ENCODE data around the gene TMEM214.

The TMEM214 gene

DNA sequence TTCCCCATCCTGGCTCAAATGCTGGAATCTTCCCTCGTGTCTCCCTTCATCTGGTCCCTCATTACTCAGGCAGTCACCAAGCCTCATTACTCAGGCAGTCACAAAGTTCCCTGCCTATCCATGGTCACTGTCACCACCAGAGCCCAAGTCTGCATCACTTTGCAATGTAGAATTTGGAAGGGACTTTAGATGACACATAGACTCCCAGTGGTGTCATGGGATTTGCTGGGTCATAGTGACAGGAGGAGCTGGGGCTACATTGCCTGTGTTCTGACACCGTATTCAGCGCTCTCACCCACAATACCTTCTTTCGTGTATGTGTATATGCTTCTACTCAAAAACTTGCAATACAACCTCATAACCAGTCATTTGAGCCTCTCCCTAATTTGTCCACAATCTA lies 43.6 kb downstream of the TMEM214 start:
- Histone ChIP-seq H3K27ac (ENCODE audit: insufficient read depth, low read depth, low read length, poor library complexity, severe bottlenecking) (no peak overlapping the region), H3K9me3 (ENCODE audit: control insufficient read depth, low read length) (no peaks in the 10 kb centered on the region), H3K36me3 (ENCODE audit: control insufficient read depth, insufficient read depth, low read length) (no peaks in the 10 kb centered on the region), H3K4me3 (ENCODE audit: insufficient read depth, low read depth, low read length) (no peak overlapping the region), H3K4me1 (ENCODE audit: control insufficient read depth, insufficient read depth, low read length) (peaks cover 26% of the 10 kb centered on the region), H3K27me3 (ENCODE audit: control insufficient read depth, insufficient read depth, low read length, poor library complexity, severe bottlenecking) (no peaks in the 10 kb centered on the region)
- 89 to 92% methylated on average over 4 of the region's 4 CpGs for WGBS, 2 experiments

DNA sequence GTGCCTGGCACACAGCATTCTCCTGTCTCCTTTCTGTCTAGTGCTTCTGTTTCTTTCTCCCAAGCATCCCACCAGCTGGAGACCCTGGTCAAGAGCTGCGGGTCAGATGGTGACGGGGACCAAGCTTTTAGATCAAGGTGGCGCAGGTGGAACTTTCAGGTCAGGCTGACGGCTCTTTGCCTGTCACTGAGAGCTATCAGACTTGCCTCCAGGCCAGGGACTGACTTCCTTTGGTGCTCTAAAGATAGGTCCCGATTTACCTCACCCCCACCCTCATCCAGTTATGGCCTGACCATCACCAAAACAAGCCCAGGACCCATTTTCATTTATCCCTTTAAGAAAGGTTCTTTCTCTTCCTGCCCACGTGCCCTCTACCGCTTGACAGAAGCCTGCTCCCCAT lies 44.5 kb downstream of the TMEM214 start:
- Histone ChIP-seq H3K27ac (ENCODE audit: insufficient read depth, low read depth, low read length, poor library complexity, severe bottlenecking) (no peak overlapping the region), H3K9me3 (ENCODE audit: control insufficient read depth, low read length) (no peaks in the 10 kb centered on the region), H3K4me3 (ENCODE audit: insufficient read depth, low read depth, low read length) (no peak overlapping the region), H3K36me3 (ENCODE audit: control insufficient read depth, insufficient read depth, low read length) (no peaks in the 10 kb centered on the region), H3K27me3 (ENCODE audit: control insufficient read depth, insufficient read depth, low read length, poor library complexity, severe bottlenecking) (no peaks in the 10 kb centered on the region), H3K4me1 (ENCODE audit: control insufficient read depth, insufficient read depth, low read length) (peaks cover 31% of the 10 kb centered on the region)
- WGBS, 2 experiments, result 90 to 91% methylated on average over 7 of the region's 7 CpGs

DNA sequence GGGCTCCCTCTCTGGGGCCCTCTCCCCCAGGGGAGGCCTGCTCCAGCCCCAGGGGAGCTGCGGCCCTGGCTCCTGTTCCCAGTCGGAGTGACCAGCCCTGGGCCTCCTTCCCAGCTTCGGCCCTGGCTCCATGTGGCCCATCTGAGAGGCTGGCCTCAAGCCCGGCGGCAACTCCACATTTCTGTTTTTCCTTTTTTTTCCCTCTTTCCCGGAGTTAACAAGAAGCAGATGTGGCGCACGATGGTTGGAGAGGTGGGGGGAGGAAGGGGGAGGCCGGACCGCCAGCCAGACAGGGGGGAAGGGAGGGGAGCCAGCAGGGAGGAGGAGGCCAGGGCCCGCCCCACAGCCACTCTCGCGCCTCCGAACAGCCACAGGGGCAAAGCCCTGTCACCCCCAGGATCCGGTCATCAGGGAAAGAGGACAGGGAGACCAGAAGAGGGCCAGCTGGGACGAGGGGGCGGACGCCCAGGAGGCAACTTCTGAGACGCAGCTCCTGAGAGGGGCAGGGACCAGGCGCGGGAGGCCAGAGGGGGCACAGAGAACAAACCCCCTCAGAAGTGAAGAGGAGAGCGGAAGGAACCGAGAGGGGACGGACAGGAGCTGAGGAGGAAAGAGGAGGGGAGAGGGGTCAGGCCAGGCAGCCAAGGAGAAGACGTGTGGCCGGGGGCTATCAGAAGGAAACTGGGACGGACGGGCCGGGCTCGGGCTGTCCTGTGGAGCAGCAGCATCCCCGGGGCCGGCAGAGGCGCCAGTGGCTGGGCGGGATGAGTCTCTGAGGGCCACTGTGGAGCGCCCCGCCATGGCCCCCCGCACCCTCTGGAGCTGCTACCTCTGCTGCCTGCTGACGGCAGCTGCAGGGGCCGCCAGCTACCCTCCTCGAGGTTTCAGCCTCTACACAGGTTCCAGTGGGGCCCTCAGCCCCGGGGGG lies 45.8 kb downstream of the TMEM214 start, which contains the start of gene EMILIN1:
EMILIN1 (plus strand) TSS at position 349 of the 928 bp plus-strand sequence; CDS start at position 800, 451 bp downstream.
- no peaks in the 10 kb centered on the region for H3K9me3 ChIP-seq (ENCODE audit: control insufficient read depth, low read length)
- 69 to 71% methylated on average over 40 to 41 of the region's 41 CpGs for WGBS, 2 experiments
- H3K36me3 ChIP-seq (ENCODE audit: control insufficient read depth, insufficient read depth, low read length), result no peaks in the 10 kb centered on the region
- H3K4me3 ChIP-seq (ENCODE audit: insufficient read depth, low read depth, low read length), result no peak within 1 kb of the TSS
- H3K4me1 ChIP-seq (ENCODE audit: control insufficient read depth, insufficient read depth, low read length), result peaks cover 25% of the 10 kb centered on the region
- H3K27ac ChIP-seq (ENCODE audit: insufficient read depth, low read depth, low read length, poor library complexity, severe bottlenecking), result peak within 1 kb of the TSS; percentile 16
- no peaks in the 10 kb centered on the region for H3K27me3 ChIP-seq (ENCODE audit: control insufficient read depth, insufficient read depth, low read length, poor library complexity, severe bottlenecking)

DNA sequence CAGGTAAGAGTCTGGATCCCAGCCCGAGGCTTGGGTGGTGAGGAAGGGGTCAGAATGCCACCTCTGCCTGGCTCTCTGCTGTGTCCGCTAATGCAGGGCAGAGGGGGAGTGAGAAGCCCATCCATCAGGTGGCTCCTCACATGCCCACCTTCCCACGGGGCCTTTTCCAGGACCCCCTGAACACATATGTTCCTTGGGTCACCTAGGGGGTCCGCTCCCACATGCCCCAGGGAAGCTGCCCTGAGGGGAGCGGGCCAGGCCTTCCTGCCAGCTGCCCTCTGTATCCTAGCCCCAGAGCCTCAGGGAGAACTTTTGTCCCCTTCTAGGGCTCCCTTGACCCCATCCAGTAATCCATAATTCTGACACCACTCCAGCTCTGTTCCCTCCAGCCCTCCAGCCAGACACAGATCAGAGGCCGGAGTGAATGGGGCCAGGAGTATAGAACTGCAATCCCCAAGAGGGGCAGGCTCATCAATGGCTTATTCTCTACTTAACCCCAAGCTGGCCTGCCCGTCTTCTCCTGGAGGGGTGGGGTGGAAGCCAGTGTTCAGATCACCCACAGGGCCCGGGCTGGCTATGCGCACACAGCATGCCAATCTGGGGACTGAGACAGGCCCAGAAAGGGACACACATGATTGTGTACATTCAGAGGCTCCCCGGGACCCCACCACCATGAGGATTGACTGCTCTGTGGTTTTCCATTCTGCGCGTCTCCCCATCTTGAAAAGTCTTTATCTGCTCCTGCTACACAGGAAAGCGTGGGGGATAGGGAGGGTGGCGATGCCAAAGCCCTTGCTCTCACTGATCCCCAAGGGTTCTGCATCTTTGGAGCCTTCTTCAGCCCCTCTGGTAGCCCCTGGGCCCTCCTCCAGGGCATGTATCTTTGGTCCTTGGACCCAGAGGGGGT lies 46.7 kb downstream of the TMEM214 start:
- WGBS, 2 experiments, result 94% methylated on average over 14 of the region's 14 CpGs
- H3K36me3 ChIP-seq (ENCODE audit: control insufficient read depth, insufficient read depth, low read length), result no peaks in the 10 kb centered on the region
- no peaks in the 10 kb centered on the region for H3K9me3 ChIP-seq (ENCODE audit: control insufficient read depth, low read length)
- no peak overlapping the region for H3K4me3 ChIP-seq (ENCODE audit: insufficient read depth, low read depth, low read length)
- peak overlapping the region; percentile 16 for H3K27ac ChIP-seq (ENCODE audit: insufficient read depth, low read depth, low read length, poor library complexity, severe bottlenecking)
- no peaks in the 10 kb centered on the region for H3K27me3 ChIP-seq (ENCODE audit: control insufficient read depth, insufficient read depth, low read length, poor library complexity, severe bottlenecking)
- H3K4me1 ChIP-seq (ENCODE audit: control insufficient read depth, insufficient read depth, low read length), result peaks cover 25% of the 10 kb centered on the region

DNA sequence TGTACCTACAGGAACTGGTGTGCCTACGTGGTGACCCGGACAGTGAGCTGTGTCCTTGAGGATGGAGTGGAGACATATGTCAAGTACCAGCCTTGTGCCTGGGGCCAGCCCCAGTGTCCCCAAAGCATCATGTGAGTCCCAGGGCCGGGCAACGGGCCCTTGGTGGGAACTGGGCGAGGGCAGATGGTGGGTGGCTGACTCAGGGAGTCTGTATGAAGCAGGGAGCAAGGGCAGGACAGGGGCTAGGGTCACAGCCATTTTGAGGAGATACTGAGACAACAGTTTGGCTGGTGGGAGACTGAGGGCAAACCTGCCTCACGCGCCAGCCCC lies 47.3 kb downstream of the TMEM214 start:
- Histone ChIP-seq H3K27ac (ENCODE audit: insufficient read depth, low read depth, low read length, poor library complexity, severe bottlenecking) (no peak overlapping the region), H3K4me3 (ENCODE audit: insufficient read depth, low read depth, low read length) (no peak overlapping the region), H3K9me3 (ENCODE audit: control insufficient read depth, low read length) (no peaks in the 10 kb centered on the region), H3K27me3 (ENCODE audit: control insufficient read depth, insufficient read depth, low read length, poor library complexity, severe bottlenecking) (peaks cover 2% of the 10 kb centered on the region), H3K4me1 (ENCODE audit: control insufficient read depth, insufficient read depth, low read length) (peaks cover 25% of the 10 kb centered on the region), H3K36me3 (ENCODE audit: control insufficient read depth, insufficient read depth, low read length) (no peaks in the 10 kb centered on the region)
- WGBS, 2 experiments, result 96% methylated on average over 7 of the region's 7 CpGs

DNA sequence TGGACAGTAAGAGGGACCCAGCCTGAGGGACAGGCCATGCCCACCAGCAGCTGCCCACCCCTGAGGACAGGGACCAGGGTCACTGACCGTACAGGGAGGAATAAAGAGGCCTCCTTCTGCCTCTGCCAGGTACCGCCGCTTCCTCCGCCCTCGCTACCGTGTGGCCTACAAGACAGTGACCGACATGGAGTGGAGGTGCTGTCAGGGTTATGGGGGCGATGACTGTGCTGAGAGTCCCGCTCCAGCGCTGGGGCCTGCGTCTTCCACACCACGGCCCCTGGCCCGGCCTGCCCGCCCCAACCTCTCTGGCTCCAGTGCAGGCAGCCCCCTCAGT lies 47.8 kb downstream of the TMEM214 start:
- Histone ChIP-seq H3K4me3 (ENCODE audit: insufficient read depth, low read depth, low read length) (no peak overlapping the region), H3K36me3 (ENCODE audit: control insufficient read depth, insufficient read depth, low read length) (no peaks in the 10 kb centered on the region), H3K9me3 (ENCODE audit: control insufficient read depth, low read length) (no peaks in the 10 kb centered on the region), H3K27me3 (ENCODE audit: control insufficient read depth, insufficient read depth, low read length, poor library complexity, severe bottlenecking) (peaks cover 7% of the 10 kb centered on the region), H3K27ac (ENCODE audit: insufficient read depth, low read depth, low read length, poor library complexity, severe bottlenecking) (no peak overlapping the region), H3K4me1 (ENCODE audit: control insufficient read depth, insufficient read depth, low read length) (peaks cover 25% of the 10 kb centered on the region)
- WGBS, 2 experiments, result 95 to 96% methylated on average over 14 of the region's 14 CpGs

DNA sequence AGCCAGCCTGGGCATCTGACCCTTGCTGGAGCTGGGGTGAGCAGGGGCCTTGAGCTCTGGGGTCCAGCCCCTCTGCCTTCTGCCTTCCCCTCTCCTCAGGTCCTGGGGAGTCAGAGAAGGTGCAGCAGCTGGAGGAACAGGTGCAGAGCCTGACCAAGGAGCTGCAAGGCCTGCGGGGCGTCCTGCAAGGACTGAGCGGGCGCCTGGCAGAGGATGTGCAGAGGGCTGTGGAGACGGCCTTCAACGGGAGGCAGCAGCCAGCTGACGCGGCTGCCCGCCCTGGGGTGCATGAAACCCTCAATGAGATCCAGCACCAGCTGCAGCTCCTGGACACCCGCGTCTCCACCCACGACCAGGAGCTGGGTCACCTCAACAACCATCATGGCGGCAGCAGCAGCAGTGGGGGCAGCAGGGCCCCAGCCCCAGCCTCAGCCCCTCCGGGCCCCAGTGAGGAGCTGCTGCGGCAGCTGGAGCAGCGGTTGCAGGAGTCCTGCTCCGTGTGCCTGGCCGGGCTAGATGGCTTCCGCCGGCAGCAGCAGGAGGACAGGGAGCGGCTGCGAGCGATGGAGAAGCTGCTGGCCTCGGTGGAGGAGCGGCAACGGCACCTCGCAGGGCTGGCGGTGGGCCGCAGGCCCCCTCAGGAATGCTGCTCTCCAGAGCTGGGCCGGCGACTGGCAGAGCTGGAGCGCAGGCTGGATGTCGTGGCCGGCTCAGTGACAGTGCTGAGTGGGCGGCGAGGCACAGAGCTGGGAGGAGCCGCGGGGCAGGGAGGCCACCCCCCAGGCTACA lies 49.4 kb downstream of the TMEM214 start:
- WGBS, 2 experiments, result 92 to 94% methylated on average over 38 of the region's 38 CpGs
- Histone ChIP-seq H3K4me3 (ENCODE audit: insufficient read depth, low read depth, low read length) (no peak overlapping the region), H3K27me3 (ENCODE audit: control insufficient read depth, insufficient read depth, low read length, poor library complexity, severe bottlenecking) (peaks cover 14% of the 10 kb centered on the region), H3K27ac (ENCODE audit: insufficient read depth, low read depth, low read length, poor library complexity, severe bottlenecking) (no peak overlapping the region), H3K36me3 (ENCODE audit: control insufficient read depth, insufficient read depth, low read length) (no peaks in the 10 kb centered on the region), H3K4me1 (ENCODE audit: control insufficient read depth, insufficient read depth, low read length) (peaks cover 26% of the 10 kb centered on the region), H3K9me3 (ENCODE audit: control insufficient read depth, low read length) (no peaks in the 10 kb centered on the region)

DNA sequence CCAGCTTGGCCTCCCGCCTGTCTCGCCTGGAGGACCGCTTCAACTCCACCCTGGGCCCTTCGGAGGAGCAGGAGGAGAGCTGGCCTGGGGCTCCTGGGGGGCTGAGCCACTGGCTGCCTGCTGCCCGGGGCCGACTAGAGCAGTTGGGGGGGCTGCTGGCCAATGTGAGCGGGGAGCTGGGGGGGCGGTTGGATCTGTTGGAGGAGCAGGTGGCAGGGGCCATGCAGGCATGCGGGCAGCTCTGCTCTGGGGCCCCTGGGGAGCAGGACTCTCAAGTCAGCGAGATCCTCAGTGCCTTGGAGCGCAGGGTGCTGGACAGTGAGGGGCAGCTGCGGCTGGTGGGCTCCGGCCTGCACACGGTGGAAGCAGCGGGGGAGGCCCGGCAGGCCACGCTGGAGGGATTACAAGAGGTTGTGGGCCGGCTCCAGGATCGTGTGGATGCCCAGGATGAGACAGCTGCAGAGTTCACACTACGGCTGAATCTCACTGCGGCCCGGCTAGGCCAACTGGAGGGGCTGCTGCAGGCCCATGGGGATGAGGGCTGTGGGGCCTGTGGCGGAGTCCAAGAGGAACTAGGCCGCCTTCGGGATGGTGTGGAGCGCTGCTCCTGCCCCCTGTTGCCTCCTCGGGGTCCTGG lies 50.1 kb downstream of the TMEM214 start:
- peaks cover 21% of the 10 kb centered on the region for H3K27me3 ChIP-seq (ENCODE audit: control insufficient read depth, insufficient read depth, low read length, poor library complexity, severe bottlenecking)
- WGBS, 2 experiments, result 91 to 94% methylated on average over 27 of the region's 27 CpGs
- no peaks in the 10 kb centered on the region for H3K36me3 ChIP-seq (ENCODE audit: control insufficient read depth, insufficient read depth, low read length)
- peaks cover 28% of the 10 kb centered on the region for H3K4me1 ChIP-seq (ENCODE audit: control insufficient read depth, insufficient read depth, low read length)
- no peak overlapping the region for H3K4me3 ChIP-seq (ENCODE audit: insufficient read depth, low read depth, low read length)
- H3K27ac ChIP-seq (ENCODE audit: insufficient read depth, low read depth, low read length, poor library complexity, severe bottlenecking), result no peak overlapping the region
- no peaks in the 10 kb centered on the region for H3K9me3 ChIP-seq (ENCODE audit: control insufficient read depth, low read length)

DNA sequence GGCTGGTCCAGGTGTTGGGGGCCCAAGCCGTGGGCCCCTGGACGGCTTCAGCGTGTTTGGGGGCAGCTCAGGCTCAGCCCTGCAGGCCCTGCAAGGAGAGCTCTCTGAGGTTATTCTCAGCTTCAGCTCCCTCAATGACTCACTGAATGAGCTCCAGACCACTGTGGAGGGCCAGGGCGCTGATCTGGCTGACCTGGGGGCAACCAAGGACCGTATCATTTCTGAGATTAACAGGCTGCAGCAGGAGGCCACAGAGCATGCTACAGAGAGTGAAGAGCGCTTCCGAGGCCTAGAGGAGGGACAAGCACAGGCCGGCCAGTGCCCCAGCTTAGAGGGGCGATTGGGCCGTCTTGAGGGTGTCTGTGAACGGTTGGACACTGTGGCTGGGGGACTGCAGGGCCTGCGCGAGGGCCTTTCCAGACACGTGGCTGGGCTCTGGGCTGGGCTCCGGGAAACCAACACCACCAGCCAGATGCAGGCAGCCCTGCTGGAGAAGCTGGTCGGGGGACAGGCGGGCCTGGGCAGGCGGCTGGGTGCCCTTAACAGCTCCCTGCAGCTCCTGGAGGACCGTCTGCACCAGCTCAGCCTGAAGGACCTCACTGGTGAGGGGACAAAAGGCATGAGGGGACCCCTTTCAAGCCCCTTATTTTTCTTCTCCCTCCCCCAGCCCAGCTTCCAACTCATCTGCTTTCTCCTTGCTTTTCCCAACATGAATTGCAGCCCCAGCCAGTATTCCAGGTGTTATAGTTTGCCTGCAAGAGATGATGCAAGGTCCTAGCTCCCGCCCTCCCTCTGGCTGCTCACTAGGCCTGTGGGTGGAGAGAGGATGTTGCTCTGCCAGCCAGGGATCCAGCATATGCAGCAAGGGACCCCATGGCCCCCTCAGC lies 50.9 kb downstream of the TMEM214 start:
- Histone ChIP-seq H3K36me3 (ENCODE audit: control insufficient read depth, insufficient read depth, low read length) (no peaks in the 10 kb centered on the region), H3K27ac (ENCODE audit: insufficient read depth, low read depth, low read length, poor library complexity, severe bottlenecking) (no peak overlapping the region), H3K9me3 (ENCODE audit: control insufficient read depth, low read length) (no peaks in the 10 kb centered on the region), H3K4me1 (ENCODE audit: control insufficient read depth, insufficient read depth, low read length) (peaks cover 25% of the 10 kb centered on the region), H3K4me3 (ENCODE audit: insufficient read depth, low read depth, low read length) (no peak overlapping the region), H3K27me3 (ENCODE audit: control insufficient read depth, insufficient read depth, low read length, poor library complexity, severe bottlenecking) (peaks cover 22% of the 10 kb centered on the region)
- 90 to 91% methylated on average over 20 of the region's 20 CpGs for WGBS, 2 experiments
